GM12801 (cell line): ENCODE measurements around the gene DHDH.

ENCODE experiments used
- TF ChIP-seq, protein P1 (sequence below): IDR thresholded peaks from one replicate; pipeline ENCODE4 v1.5.1; 2011; ENCODE audit warnings: control low read depth; ENCODE audit not compliant: insufficient read length; ENCODE audit errors: extremely low read depth

The DHDH gene

DNA sequence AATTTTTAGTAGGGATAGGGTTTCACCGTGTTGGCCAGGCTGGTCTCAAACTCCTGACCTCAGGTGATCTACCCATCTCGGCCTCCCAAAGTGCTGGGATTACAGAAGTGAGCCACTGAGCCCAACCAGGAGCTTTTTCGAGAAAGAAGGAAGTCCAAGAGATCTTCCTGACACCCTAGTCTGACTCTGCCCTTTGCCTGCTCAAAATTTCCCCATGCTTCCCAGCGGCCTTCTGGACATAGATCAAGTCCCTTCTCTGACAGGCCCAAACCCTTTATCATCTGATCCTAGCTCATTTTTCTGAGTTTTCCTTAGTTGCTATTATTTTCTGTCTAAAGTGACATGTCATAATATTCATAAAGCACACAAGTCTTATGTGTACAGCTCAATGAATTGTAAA, 19.6 kb downstream of the DHDH start:
- TF ChIP-seq, protein P1, sequence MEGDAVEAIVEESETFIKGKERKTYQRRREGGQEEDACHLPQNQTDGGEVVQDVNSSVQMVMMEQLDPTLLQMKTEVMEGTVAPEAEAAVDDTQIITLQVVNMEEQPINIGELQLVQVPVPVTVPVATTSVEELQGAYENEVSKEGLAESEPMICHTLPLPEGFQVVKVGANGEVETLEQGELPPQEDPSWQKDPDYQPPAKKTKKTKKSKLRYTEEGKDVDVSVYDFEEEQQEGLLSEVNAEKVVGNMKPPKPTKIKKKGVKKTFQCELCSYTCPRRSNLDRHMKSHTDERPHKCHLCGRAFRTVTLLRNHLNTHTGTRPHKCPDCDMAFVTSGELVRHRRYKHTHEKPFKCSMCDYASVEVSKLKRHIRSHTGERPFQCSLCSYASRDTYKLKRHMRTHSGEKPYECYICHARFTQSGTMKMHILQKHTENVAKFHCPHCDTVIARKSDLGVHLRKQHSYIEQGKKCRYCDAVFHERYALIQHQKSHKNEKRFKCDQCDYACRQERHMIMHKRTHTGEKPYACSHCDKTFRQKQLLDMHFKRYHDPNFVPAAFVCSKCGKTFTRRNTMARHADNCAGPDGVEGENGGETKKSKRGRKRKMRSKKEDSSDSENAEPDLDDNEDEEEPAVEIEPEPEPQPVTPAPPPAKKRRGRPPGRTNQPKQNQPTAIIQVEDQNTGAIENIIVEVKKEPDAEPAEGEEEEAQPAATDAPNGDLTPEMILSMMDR: no peak

DNA sequence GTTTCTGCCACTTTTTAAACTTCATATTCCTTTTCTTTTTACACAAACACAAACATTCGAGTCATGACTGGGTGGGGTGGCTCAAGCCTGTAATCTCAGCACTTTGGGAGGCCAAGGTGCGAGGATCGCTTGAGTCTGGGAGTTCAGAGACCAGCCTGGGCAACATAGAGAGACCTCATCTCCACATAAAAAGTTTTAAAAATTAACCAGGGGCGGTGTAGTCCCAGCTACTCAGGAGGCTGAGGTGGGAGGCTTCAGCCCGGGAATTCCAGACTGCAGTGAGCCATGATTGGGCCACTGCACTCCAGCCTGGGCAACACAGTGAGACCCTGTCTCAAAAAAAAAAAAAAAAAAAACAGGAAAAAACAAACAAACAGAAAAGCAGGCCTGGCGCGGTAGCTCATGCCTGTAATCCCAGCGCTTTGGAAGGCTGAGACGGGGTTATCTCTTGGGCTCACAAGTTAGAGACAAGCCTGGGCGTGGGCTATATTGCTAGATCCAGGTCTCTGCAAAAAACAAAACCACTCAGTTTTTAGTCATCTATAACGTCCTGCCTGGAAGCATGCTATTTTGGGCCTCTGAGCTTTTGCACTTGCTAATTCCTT, 20.6 kb downstream of the DHDH start:
- TF ChIP-seq, protein P1: no peak

DNA sequence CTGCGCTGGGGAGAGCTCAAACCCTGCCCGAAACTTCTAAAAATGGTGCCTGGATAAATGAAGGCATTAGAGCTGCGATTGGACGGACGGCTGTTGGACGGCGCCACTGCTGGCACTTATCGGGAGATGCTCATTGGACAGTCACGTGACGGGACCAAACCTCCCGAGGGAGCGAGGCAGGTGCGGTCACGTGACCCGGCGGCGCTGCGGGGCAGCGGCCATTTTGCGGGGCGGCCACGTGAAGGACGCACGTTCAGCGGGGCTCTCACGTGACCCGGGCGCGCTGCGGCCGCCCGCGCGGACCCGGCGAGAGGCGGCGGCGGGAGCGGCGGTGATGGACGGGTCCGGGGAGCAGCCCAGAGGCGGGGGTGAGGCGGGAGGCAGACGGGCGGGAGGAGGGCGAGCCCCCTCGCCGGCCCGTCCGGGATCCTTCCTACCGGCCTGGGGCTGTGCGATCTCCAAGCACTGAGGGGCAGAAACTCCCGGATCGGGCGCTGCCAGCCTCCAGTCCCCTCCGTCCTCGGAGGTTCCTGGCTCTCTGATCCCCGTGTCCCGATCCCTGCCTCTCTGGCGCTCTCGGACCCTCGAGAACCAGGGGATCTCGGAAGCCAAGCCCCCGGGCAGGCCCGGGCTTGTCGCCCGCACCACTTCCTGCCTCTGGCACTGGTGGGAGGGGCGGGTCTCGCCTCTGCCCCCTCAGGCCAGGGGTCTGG, 21.3 kb downstream of the DHDH start, which contains the start of gene BAX:
BAX (plus strand) TSS at position 281 of the 713 bp plus-strand sequence; CDS start at position 335, 54 bp downstream.
- TF ChIP-seq, protein P1: no peak

DNA sequence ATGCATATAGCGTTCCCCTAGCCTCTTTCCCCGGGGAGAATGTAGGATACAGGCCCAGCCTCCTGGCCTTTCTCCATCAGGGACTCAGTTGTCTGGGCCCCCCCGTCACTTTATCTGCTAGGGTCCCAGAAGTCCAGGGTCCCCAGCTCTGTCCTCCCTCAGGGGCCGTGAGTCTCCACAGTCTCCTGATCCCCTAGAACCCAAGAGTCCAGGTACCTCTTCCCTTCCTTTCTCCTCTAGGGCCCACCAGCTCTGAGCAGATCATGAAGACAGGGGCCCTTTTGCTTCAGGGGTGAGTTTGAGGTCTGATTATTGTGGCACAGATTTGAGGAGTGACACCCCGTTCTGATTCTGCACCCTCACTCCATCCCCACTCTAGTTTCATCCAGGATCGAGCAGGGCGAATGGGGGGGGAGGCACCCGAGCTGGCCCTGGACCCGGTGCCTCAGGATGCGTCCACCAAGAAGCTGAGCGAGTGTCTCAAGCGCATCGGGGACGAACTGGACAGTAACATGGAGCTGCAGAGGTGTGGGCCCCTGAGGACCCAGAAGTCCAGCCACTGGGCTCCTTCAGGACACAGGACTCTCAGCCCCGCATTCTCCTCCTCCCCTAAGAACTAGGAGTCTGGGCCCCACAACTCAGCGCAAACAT, 21.9 kb downstream of the DHDH start:
- TF ChIP-seq, protein P1: no peak

DNA sequence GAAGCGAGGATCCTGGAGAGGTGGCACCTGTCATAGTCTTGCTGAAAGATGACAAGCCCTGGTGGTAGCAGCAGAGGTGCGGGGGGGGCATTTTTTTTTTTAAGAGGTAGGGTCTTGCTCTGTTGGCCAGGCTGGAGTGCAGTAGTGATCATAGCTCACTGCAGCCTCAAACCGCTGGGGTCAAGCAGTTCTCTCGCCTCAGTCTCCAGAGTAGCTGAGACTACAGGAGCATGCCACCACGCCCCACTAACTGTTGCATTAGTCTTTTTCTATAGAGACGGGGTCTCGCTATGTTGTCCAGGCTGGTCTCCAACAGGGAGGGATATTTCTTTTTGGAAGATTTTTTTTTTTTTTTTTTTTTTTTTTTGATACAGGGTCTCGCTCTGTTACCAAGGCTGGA, 24.5 kb downstream of the DHDH start:
- TF ChIP-seq, protein P1: no peak

DNA sequence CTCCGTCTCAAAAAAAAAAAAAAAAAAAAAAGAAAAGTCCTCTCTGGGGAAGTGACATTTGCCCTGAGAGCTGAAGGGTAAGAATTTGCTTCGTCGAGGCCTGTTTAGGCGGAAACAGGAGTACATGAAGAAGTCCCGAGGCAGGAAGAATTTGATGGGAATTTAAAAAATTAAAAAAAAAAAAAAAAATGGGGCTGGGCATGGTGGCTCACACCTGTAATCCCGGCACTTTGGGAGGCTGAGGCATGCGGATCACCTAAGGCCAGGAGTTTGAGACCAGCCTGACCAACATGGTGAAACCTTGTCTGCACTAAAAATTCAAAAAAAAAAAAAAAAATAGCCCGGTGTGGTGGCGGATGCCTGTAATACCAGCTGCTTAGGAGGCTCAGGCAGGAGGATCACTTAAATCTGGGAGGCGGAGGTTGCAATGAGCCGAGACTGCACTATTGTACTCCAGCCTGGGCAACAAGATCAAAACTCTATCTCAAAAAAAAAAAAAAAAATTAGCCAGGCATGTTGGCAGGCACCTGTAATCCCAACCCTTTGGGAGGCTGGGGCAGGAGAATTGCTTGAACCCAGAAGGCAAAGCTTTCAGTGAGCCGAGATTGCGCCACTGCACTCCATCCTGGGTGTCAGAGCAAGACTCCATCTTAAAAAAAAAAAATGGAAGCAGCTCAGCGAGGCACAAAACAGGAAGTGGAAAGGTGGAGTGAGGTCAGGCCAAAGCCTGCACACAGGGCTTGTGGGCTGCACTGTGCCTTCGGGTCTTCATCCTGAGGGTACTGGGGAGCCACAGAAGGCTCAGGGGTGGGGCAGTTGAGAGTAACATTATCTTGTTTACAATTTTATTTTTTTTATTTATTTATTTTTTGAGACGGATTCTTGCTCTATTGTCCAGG, 26.1 kb downstream of the DHDH start:
- TF ChIP-seq, protein P1: no peak
